HG02885 (cell line): ENCODE data around the gene BTBD18.

Source experiments
- ATAC-seq: cut with Tn5 transposase; IDR thresholded peaks from one replicate; pipeline ENCODE4 v1.9.1; 2021; ENCODE audit warnings: mild to moderate bottlenecking; ENCODE audit not compliant: unreplicated experiment, poor library complexity

BTBD18 gene, protein sequence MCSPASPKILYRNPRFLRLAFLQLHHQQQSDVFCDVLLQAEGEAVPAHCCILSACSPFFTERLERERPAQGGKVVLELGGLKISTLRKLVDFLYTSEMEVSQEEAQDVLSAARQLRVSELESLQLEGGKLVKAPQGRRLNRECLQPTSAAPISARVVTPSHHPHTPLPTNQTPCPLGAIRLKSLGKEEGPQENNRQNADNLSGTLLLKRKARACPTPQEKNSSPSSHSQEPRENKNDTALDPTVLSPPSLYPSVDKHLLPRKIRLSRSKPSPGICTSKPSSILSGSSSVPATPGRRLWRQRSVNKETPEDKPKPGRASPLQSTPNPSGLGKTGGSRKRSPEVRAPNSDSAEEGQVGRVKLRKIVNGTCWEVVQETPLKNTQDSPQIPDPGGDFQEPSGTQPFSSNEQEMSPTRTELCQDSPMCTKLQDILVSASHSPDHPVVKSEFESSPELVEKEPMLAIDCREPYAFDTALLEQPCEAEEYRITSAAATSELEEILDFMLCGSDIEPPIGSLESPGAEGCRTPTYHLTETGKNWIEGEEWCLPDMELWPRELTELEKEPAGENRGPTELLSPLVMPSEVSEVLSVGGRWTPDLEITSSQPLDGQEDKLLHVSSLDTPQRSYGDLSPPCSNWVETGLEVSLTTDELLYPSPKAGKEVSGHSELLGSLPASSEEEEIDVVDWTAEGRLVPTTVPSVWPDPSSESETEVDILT

DNA sequence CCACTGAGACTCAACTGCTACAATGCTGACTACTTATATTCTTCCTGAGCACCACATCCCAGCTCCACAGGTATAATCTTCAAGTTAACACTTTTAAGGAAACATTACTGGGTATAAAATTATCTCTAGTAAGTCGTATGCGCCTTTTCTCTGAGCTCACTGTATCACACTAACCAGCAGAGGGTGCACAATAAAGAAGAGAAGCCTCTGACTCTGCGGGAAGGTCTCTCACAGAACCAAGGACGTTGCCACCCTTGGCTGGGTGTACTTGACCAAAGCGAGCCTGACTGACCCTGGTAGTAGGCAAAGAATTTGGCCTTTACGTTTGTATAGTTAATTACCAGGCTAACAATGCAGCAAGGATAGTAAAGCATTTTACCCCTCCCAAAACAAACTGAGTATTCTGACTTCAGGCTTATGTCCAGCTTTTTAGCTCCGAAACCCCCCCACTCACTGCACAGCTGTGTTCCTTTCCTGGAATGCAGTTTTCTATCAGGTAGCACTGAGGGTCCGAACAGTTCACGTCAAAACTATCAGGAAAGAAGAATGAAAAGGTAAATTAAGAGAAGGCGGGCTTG is at the start of gene BTBD18:
TSS of gene BTBD18 (minus strand) at position 144 of the 578 bp plus-strand sequence. CDS start 631 bp downstream, outside the sequence.
- ATAC-seq: peak; percentile 65

DNA sequence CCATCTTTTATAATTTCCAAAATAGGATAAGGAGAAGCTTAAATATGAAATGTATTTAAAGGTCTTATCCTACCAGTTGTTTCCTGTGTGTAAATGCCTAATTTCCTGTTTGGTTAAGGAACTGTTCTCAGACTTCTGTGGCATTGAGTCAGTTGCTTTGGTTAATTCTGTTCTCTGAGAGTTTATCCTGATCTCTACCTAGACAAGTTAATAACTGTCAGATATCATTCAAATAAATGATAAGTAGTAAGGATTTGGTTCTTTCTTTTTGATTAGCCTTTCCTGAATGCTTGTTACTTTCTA is 49.5 kb upstream of the BTBD18 start:
- peak; percentile 11 for ATAC-seq

DNA sequence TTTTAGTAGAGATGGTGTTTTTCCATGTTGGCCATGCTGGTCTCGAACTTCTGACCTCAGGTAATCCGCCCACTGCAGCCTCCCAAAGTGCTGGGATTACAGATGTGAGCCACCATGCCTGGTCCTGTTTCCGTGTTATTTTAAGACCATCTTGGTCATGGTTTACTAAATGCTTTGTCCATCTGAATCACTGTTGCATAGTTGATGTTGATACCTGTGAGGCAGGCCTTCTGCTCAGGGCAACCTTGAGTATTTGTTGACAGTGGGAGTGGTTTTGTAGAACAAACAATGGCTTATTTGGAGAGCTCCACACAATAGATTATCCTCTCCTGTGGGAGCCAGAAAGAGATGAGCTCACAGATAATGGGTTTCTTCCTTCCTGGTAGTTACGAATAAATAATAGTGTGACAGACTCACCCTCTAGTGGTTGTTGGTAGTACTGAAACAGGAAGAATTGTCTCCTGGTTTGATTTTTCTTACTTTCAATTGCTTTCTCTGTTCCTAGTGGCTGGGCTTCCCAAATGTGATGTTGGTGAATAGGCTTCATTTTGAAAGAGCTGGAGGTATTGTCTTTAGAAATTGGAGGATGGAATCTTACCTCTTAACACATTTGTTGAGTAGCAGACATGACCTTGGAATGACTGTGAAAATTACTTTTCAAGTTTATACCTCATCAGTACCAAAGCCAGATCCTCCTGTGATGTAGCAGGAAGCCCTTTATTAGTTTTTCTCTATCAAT is 49.0 kb upstream of the BTBD18 start:
- peak; percentile 89 for ATAC-seq

DNA sequence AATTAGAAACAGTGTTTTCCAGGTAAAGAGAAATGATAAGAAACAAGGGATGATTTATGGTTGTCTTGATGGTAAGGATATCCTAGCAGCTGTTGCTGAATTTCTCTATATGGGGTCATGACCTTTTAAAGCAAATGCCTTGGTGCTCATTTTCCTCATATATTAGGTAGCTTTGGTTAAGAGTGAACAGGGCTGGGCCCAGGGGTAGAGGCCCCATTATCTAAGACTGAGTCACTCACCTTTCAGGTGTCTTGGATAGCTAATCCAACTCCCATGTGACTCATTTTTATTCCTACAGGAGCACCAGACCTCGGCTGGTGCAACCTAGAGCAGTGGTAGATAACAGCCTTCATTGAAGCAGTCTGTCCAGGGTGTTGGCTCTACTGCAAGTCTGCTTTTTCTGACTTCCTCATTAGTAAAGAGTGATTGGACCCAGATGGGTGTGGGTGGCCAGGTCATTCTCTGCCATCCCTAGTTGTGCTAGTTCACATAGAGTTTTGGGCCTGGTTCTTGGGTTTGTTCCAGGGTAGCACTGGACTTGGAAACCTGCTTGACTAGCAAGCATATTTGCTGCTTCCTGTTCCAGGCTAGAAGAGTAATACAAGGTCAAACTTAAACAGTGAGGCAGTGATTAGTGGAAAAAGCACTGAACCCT is 47.4 kb upstream of the BTBD18 start:
- ATAC-seq: peak; percentile 42

DNA sequence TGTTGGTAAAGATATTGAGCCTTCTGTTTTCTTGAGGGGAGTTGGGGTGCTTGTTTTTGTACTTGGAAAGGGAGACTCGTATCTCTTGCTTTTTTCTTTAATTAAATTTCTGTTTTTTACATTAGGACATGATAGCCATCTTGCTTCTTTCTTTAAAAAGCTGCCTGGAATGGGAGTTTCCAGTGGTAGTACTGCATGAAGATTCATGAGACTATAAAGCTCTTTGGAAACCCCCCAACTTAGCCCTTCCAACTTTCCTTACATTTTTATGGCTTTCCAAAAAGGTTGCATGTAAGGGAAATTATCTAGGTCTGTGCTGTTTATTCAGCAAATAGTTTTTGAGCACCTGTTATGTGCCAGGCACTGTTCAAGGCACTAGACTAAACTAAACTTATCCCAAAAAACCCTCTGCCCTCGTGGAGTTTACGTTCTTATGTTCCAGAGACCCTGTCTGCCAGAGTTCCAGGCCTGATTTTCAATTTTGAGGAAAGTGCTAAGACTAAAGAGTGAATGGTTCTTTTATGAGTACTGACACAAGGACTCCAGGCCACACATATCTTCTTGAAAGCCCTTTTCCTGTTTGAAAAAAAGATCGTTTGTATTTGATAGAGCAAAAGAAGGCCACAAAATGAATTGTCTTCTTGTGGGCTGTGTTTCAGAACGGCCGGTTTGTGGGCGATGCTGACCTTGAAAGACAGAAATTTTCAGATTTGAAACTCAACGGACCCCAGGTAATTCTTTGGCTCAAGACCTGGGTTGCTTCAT is 41.9 kb upstream of the BTBD18 start:
- no peak for ATAC-seq

DNA sequence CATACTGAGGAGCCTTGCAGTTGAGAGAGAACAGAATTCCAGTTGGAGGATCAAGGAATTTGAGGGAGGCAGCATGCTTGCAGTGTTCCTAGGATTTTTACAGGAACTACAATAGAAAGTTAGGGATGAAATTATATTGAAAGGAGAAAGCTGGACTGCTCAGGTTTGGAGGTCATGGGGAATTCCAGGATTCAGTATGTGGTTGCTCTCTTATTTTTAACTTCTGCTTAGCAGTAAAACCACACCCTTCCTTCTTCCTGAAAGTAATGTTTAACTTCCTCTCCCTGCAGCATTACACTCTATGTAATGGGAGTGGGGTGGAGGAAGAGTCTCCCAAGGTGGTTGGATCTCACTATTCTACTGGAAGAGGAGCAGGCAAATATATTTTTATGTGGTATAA is 41.3 kb upstream of the BTBD18 start:
- no peak for ATAC-seq

DNA sequence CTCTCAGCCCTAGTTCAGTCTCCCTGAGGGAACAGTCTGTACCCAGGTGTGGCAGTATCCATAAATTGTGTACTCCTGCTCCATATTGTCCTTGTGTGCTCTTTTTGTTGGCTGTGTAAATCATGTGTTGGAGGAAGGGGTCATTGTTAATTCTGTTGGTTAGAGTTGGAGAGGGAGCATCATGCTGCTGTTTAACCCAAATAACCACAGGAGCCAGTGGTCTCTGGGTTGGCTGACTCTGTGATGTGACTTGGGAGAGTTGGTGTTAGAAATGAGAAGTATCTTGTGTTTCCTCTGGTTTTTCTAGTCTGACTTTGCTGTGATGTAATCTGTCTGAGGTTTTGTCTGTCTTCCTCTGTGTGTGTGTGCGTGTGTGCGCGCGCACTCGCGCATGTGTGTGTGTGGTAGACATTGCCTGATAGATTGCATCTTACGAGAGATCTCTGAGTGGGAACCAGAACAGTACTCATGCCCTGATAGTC is 40.5 kb upstream of the BTBD18 start:
- peak; percentile 90 for ATAC-seq

DNA sequence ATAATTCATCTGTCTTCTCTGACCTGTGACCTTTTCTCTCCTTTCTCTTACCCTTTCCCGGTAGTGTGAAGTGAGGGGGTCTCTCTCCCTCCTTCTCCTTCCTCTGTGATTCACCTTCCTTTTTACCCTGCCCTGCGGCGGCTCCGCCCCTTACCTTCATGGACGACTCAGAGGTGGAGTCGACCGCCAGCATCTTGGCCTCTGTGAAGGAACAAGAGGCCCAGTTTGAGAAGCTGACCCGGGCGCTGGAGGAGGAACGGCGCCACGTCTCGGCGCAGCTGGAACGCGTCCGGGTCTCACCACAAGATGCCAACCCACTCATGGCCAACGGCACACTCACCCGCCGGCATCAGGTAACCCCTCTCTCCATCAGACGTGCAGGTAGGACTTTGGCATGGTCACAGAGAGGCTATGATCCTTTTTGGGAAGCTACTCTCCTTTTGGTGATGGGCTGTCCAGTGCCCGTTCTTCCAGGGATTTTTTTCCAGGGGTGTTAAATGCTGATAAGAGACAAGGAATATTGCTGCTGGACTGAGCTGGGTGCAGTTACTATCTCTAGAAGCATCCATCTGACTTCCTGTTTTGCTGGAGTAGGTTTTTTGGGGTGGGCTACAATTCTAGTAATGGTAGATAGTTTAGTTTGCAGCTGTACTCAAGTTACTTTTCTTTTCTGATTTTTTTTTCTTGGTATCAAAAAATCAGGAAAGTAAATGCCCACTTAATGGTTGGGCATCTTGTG is 39.9 kb upstream of the BTBD18 start:
- no peak for ATAC-seq

DNA sequence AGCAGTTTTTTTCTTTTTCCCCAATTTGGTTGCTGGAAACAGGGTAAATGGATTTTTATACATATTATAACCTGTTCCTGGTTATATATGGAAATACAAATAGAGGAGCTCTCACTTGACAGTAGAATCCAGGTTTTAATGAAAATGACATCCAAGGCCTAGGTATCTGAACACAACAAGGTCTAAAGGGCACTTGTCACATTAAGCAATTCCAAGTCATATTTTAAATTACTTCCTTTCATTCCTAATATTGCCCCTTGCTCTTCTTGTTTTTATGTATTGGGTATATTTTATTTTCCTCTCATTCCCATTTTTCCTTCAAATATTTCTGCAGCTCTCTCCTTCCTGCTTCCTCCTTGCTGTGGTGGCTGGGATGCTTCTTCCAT is 37.1 kb upstream of the BTBD18 start:
- ATAC-seq: no peak

DNA sequence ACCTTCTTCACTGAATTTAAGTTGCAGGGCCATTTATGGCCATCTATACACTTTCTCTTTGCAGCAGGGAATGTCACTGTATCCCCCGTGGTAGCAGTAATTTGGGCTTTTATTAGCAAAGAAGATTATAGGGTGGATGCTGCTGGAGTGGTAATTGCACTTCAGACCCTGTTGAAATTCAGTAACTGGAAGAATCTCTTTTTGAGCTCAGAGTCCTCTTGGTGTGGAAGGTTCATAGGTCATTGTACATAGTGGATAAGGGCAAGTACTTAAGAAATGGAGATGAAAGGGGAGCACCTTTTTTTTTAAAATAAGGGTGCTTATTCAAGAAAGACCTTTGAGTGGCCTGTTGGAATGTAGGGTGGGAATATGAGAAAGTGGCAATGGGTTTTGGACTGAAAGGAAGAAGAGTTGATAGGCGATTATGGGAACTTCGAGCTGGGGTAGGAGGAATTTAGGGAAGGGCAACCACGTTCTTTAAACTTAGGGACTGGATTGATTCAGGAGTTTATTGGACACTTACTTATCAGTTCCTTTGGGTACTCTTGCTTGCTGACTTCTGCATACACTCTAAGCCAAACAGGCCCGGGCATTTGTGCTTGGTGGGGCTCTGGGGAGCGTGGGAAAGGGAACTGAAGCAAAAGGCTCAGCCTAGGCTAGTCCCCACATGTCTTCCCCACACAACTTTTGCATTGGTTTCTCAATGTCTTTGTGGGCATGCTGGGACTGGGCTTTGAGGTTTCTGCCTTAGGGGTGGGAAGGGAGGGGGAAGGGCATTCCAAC is 36.5 kb upstream of the BTBD18 start:
- no peak for ATAC-seq

DNA sequence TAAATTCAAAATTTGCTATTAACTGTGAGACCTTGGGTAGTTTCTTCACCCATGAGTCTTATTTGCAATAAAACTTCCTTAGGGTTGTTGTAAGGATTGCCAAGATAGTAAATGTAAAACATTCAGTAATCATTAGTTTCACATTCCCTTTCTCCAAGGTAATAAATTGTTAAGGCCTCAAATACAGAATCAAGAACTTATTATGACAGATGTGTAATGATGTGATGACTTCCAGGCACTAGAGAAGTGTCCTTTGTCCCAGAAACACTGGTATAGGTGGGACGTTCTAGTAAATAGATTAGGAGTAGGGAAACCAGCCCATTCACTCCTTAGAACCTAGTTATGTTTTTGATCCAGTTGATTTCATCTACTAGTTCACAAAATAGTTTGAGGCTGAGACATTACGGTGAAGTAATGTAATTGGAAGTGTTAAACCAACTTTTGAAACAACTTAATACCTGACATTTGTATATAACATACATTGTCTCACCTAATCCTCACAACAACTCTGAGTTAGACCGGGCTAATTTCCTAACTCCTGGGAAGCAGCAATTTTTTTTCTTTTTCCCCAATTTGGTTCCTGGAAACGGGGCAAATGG is 35.5 kb upstream of the BTBD18 start:
- ATAC-seq: no peak

DNA sequence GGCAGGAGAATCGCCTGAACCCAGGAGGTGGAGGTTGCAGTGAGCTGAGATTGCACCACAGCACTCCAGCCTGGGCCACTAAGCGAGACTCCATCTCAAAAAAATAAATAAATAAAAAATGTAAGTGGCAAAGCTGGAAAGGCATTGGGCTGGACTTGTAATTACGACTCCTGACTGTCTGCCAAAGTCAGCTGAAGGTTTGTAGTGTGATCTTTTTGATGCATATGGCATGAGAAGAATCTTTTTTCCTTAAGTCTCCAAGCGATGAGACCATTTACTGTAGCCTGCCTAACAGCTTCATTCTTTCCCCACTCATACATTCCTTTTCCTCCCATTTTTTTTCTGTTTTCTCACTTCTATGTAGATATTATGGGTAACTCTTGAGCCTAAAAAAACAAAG is 34.8 kb upstream of the BTBD18 start:
- ATAC-seq: no peak

DNA sequence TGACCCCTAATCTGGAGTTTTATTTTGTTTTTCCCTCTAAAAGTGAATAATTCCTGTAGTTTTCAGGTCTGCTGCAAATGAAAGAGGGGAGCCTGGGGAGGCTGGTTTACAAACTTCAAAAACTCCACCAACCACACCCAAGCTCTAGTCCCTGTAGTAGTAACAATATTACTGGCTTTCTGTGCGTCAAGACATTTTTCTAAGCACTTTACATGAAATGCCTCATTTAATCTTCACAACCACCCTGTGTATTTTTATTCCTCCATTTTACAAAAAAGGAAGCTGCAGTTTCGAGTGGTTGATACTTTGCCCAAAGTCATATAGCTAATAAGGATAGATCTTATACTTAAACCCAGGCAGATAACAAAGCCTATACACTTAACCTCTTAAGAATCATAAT is 33.5 kb upstream of the BTBD18 start:
- peak; percentile 60 for ATAC-seq

DNA sequence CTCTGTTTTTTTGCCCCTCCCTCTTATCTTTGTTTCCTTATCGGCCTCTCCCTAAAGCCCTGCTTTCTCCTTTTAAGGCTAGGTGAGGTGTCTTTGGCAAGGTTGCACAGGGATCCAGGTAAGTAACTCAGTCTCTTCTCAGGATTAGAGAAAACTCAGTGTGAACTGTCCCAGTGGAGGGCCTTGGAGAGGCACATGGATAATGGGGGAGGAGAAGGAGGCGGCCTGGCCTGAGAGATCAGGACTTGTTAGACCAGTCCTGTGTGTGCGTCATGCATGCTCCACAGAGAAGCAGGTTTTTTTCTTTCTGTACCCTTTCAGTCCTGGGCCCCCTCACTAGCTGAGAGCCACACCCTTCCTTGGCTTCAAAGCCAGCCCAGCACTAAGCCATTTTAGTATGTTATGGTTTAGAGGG is 29.9 kb upstream of the BTBD18 start:
- no peak for ATAC-seq

DNA sequence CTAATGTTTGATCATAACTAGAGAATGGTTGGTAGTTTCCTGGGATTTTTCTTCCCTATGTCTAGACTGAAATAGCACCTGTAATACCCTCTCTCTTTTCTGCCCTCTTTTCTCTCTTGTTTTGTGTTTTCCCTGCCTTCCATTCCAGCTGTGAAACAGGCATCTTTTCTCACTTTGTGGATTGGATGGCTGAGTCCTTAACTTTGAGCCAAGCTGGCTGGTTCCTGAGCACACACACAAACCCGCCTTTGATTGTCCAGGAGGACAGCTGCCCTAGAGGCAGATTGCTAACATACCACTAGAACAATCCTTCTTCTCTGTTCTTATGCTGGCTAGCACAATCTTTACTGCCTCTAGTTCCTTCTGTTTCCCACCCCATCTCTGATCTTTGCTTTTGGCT is 27.7 kb upstream of the BTBD18 start:
- no peak for ATAC-seq

DNA sequence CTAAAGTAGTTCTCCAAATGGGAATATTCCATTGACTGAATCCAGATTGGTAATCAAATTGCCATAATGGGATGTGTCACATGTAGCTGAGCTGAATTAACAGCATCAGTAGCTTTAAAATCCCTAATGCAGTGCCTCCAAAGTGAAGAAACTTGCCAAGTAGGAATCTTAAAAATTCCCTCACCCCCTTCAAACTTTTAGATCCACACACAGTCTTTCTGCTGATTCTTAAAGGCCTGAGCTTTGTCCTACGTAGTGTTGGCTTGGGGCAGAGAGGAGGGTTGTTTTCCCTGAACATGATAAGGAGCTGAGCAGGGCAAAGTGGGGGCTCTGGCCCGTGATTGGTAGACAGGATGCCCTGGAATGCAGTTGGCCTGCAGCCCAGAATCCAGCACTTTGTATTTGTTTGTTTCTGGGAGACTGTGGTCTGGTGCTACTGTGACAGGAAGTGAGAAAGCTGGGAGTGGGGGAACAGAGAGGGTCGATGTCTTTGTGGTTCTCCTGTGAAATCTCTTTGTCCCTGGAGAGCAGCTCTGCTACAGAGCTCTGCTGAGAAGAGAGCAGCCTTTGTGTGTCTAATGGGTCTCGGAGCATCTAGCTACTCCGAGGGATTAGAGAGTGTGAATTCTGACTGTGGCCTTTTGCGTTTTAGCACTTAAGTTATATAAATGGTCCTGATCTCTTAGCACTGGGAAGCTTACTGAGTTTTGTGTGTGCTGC is 26.9 kb upstream of the BTBD18 start:
- no peak for ATAC-seq

DNA sequence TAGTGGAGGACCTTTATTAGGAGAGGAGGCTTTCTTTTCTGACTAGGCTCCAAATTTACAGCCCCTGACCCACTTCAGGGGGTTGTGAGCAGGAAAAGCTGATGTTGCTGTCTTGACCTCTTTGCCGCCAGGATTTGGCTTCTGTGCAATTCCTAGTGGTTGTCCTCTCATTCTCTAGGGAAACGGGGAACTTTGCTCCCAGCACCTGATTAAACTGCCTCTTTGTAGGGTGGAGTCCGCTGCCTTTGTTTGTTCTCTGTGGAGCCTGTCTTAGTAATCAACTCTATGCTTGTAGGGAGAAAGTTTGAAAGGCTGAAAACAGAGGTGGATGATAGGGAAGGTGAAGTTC is 26.3 kb upstream of the BTBD18 start:
- ATAC-seq: no peak
